GM08714 (cell line): ENCODE results near the gene RPTOR.

Source experiments
- H3K4me3 ChIP-seq: fragments of 200-500 bp; sonication (Bioruptor generic); 2 replicates; pipeline ENCODE4 v1.5.1; 2014; ENCODE audit warnings: mild to moderate bottlenecking, low read length, inconsistent platforms
- ZNF274 ChIP-seq: IDR thresholded peaks from 2 replicates; pipeline ENCODE4 v1.6.1; 2012; ENCODE audit warnings: mild to moderate bottlenecking, low read depth, low read length

RPTOR gene

DNA sequence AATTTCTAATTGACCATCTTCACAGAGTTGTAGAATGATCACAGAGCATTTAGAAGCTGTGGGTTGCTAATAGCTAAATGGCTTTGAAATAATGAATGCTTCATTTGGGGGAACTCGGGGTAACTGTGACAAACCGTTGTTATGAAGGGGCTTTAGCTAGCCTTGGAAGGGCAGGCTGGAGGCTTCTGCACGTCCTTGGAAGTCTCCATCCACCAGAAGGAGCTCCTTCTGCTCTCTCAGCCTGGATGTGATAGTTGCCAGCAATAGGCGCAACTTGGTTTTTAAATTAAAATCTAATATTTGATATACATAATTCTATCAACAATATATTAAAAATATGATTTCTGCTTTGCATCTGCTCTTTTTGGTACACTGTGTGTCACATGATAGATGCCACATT lies 200.5 kb downstream of the RPTOR start:
- no peak for TF ChIP-seq ZNF274
- no peak overlapping the region for H3K4me3 ChIP-seq

DNA sequence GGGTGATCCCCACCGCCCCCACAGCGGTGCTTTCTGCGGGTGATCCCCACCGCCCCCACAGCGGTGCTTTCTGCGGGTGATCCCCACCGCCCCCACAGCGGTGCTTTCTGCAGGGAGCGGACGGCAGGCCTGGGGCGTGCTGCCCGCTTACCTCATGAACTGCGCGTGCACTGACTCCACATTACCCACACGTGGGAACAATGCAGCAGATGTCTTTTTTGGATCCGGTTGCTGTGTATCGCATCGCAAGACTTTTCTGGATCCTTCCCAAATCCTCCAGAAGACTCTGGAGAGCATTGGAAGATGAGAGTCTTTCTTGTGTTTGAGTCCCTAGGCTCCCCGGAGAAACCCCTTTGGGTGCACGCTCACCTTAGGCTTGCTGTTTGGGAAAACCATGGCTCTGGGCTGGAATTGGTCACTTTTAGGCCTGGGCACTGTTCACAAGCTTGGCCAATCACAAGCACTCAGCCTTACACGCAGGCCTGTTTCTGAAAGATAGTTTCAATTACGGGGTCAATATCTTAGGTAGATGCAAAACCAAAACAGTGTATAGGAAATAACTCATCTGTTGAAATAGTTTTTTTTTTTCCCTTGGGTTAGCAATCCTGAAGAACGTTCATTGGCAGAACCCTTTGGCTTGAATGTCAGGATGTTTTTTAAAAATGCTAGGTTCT lies 201.8 kb downstream of the RPTOR start:
- no peak for TF ChIP-seq ZNF274
- H3K4me3 ChIP-seq = no peak overlapping the region

DNA sequence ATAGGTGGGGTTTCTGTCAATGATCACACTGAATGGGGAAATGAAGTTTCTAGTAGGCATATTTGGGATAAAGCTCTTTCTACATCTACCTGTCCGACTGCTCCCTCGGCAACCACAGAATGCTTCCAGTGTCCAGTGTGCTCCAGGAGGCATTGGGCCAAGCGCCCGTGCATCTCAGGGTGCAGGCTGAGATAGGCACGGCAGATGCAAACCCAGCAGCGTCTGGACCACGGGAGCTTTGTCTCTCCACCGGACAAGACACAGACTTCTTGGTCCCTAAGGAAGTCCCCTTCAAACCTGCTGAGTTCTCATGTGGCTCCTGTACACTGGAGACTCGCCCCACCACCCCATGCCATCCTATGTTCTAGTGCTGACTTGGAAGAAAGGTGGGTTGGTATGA lies 202.8 kb downstream of the RPTOR start:
- no peak for TF ChIP-seq ZNF274
- no peak overlapping the region for H3K4me3 ChIP-seq

DNA sequence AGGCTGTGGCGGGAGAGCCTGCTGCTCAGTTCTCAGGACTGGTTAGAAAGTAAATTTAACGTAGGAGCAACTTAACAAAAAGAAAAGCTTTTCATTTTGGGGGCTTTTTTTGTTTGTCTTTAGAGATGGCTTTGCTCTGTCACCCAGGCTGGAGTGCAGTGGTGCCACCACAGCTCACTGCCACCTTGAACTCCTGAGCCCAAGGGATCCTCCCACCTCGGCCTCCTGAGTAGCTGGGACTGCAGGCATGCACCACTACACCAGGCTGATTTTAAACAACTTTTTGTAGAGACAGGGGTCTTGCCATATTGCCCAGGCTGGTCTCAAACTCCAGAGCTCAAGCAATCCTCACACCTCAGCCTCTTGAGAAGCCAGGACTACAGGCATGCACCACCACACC lies 205.0 kb downstream of the RPTOR start:
- no peak overlapping the region for H3K4me3 ChIP-seq
- TF ChIP-seq ZNF274 = no peak

DNA sequence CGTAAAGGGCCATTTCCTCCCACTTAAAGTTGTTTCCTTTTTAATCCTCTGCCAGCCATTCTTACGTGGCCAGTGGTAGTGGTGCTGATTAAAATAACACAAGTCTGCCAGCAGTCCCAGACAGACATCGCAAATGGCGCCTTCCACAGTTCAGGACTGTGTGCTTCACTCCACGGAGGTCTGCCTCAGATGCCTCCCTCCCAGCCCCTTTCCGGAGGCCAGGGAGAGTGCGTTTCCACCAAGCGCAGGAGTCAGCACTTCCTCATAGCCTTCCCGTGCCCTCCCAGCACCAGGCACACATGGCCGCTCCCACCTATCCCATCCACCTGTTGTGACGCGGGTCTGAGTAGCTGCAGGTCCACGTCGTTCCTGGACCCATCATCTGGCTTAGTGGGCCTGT lies 205.6 kb downstream of the RPTOR start:
- no peak overlapping the region for H3K4me3 ChIP-seq
- no peak for TF ChIP-seq ZNF274

DNA sequence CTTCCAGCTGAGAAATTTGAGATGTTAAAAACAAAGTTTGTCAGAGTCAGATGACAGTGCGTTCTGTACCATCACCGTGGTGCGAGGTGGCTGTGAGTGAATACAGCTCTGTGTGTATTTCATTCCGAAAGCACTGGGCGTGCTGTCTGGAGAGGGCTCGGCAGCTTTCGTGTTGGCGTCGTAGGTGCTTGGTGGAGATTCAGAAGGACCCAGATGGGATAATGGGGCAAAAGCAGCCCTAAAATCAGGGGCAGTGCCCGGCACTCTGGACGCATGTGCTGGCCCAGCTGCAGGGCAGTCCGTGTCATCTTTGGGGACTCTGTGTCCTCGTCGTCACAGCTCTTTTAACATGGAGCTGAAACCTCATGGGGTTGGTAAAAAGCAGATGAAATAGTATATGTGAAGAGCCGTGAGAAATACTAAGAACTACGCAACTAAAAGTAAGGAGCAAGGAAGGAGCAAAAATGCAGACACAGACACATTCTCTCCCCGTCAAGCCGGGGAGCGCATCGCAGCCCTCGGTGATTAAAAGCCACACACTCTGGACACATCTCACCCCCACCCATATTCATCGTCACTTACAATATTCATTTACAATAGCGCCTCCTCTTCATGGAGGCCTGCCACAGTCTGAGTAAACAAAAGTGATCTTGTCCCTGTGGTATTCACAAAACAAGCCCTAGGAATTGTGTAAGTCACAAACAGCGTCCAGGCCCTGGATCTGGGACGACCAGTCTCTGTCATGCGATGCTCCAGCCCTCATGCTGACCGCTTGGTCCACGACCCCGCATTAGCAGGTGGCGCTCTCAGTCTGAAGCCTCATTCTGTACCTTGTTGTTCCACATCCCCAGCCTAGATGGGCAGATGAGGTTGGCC lies 206.7 kb downstream of the RPTOR start:
- no peak for TF ChIP-seq ZNF274
- H3K4me3 ChIP-seq = no peak overlapping the region

DNA sequence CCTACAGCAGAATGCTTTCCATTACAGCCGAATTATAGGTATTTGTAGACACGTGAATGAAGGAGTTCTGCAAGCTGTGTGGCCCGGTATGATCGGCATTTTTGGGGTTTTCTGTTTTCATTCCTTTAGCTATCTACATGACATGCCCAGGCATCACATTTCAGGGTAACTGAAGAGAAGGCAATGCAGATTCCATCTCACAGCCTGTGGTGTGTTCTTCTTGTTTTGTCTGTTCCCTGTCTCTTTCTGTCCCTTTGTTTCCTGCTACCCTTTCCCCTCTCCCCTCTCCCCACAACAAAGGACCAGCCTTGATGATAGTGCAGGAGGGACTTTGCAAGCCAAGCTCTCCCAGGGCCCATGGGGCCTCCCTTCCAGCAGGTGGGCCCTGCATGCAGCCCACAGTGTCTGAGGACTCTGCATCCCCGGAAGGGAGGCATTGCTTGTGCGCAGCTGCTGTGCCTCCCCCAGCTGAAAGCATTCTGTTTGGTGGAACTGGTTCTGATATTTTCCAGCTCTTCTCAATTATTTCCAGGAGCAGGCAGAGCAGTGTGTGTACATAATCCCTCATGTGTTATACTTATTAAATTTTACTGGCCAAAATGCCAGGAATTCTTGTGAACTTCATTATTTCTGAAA lies 207.4 kb downstream of the RPTOR start:
- H3K4me3 ChIP-seq = no peak overlapping the region
- no peak for TF ChIP-seq ZNF274

DNA sequence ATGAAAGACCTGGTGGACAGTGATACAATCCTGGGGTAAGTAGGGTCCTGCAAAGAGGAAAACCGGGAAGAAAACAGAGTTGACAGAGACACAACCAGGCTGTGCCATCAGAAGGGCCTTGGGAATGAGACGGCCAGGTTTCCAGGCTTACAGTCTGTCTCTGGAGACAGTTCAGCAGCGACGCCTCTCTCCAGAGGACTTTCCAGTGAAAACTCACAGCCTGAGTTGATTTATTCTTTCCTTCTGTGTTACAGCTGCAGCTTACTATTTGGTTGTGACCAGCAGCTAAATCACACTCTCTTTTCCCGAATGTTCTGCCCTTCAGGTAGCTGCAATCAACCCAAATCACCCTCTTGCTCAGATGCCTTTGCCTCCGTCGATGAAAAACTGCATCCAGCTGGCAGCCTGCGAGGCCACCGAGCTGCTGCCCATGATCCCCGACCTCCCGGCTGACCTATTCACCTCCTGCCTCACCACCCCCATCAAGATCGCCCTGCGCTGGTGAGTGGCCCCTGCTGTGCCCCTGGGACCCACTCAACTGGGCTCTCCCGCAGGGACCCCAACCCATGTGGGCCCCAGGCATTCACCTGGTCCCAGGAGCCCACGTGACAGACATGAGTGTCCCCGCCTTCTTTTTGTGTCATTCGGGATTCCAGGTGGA lies 209.2 kb downstream of the RPTOR start:
- H3K4me3 ChIP-seq = no peak overlapping the region
- no peak for TF ChIP-seq ZNF274

DNA sequence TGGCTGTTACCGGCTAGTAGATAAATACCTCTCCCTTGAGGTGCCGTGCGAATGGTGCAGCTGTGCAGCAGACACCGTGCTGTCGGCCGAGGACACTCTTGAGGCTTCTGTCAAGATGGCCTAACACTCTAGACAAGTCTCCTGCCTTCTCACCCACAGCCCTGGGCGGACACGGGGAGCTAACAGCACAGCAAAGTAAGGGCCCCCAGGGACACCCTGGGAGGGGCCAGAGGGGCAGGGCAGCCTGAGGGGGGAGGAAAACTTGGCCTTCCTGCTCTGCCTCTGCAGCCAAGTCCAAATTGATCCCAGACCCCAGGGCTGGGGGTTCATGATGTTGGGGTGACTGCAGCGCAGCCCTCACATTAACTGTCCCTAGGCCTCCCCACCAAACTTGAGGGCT lies 210.2 kb downstream of the RPTOR start:
- no peak for TF ChIP-seq ZNF274

DNA sequence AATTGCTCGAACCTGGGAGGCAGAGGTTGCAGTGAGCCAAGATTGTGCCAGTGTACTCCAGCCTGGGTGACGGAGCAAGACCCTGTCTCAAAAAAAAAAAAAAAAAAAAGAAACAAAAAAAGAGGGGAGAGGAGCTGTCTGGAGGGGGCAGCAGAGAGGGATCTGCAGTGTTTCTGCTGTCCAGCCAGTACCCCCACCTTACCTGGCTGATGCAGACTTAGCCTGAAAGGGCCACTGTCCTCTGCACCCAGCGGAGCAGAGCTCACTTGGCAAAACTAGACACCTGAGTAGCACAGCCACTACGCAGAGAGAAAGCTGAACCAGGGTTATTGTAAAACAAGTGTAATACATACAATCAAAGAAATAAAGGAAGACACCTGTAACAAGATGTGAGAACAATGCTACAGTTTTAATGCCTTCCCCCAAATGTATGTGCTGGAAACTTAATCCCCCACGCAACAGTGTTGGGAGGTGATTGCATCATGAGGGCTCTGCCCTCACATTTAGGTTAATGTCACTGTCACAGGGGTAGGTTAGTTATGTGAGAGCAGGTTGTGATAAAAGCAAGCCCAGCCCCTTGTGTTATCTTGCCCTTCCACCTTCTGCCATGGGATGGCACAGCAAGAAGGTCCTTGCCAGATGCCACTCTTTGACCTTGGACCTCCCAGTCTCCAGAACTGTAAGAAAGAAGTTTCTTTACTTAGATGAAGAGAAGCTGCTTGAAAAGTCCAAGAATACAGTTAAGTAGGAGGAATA lies 211.2 kb downstream of the RPTOR start:
- H3K4me3 ChIP-seq = no peak overlapping the region
- TF ChIP-seq ZNF274 = no peak

More for the DNA sequence above, 210.2 kb downstream of the RPTOR start:
- H3K4me3 ChIP-seq = no peak overlapping the region

DNA sequence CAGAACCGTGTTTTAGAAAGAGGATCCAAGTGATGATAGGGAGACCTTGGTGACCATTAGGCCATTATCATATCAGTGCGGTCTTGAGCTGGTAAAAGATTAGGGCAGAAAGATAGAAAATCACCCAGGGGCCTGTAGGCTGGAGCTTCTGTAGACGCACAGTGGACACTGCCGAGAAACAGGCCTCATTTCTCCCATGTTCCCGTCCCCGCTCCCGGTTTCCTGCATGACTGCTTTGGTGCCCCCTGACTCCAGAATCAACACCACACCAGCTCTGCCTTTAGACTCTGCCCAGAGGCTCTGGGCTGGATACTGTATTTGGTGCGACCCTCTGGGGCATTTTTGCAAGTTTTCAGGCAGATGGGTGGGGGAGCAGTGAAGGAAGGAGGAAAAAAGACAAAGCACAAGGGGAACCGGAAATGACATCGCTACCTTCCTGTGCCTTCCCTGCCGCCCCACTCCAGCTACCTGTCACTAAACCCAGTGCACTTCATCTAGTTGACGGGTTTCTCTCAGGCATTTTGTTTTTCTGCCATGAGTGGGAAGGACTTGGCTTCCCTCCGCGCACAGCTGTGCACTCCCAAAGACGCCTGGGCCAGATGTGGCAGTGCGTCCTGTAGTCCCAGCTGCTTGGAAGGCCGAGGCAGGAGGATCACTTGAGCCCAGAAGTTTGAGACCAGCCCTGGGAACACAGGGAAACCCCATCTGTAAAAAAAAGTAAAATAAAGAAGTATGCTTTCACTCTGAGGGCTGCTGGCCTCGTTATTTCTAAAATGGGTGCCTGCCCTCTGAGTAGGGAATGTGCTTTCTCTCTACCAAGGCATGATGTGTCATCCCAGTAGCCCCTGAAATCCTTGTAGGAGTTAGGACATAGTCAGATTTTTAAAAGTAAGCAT lies 214.1 kb downstream of the RPTOR start:
- no peak overlapping the region for H3K4me3 ChIP-seq
- TF ChIP-seq ZNF274 = no peak

DNA sequence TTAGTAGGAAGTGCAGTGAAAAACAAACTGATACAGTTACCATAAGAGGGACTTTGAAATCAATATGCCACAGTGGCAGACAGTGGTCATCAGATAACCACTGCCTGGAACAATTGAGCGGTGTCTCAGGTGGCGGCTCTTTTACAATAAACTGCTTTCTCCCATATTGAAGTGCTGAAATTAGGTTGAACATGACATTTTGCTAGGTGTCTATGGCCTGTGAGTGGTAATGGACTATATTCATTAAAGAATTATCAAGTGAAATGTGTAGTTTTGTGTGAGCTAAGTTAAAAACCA lies 214.7 kb downstream of the RPTOR start:
- TF ChIP-seq ZNF274 = no peak
- H3K4me3 ChIP-seq = no peak overlapping the region

DNA sequence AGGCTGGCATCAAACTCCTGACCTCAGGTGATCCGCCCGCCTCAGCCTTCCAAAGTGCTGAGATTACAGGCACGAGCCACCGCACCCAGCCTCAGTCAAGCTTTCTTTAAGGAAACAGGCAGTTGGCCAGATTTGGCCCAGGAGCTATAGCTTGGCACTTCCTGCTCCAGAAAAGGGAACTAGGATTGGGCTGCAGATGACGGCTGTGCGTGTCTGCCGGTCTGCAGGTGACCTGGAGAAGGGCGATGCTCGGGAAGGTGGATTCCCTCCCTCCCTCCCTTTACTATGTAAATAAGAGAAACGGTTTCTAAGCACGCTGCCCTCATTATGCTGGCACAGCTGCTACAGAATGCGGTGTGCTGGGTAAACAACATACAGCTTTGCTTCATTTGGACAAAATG lies 215.9 kb downstream of the RPTOR start:
- TF ChIP-seq ZNF274 = no peak
- H3K4me3 ChIP-seq = no peak overlapping the region
